ENCODE measurements around the gene POU2F3.
"Not testable (repeated sequence)": the region's sequence is repeated elsewhere in the genome, so short reads cannot be mapped to it uniquely, and the experiment has no call there.

The POU2F3 gene

GRCh38 chr11:120228794-120229384 is 11.1 kb upstream of the POU2F3 start:
- DNase-seq, result no peak

GRCh38 chr11:120229451-120230424 is 10.2 kb upstream of the POU2F3 start:
- DNase-seq, result no peak

- DNase-seq, result no peak
Measured at GRCh38 chr11:120230433-120231071, 9.4 kb upstream of the POU2F3 start.

- no peak for DNase-seq
Measured at GRCh38 chr11:120231963-120232362, 8.0 kb upstream of the POU2F3 start.

- DNase-seq, result no peak
Measured at GRCh38 chr11:120233207-120233803, 6.6 kb upstream of the POU2F3 start.

- peak; percentile 77 for DNase-seq
Measured at GRCh38 chr11:120235024-120235628, 4.8 kb upstream of the POU2F3 start.

- no peak for DNase-seq
Measured at GRCh38 chr11:120236169-120237107, 3.5 kb upstream of the POU2F3 start.

- no peak for DNase-seq
Measured at GRCh38 chr11:120238968-120239620, 846 bp upstream of the POU2F3 start.

GRCh38 chr11:120240866-120241265 is 926 bp downstream of the POU2F3 start:
- DNase-seq, result no peak

GRCh38 chr11:120241277-120241676 is 1.3 kb downstream of the POU2F3 start:
- no peak for DNase-seq

GRCh38 chr11:120243221-120243620 is 3.3 kb downstream of the POU2F3 start:
- no peak for DNase-seq

- DNase-seq, result no peak
Measured at GRCh38 chr11:120244476-120245365, 4.8 kb downstream of the POU2F3 start.

GRCh38 chr11:120245434-120245833 is 5.5 kb downstream of the POU2F3 start:
- DNase-seq, result no peak

- DNase-seq, result no peak
Measured at GRCh38 chr11:120248551-120249278, 8.8 kb downstream of the POU2F3 start.

- DNase-seq, result no peak
Measured at GRCh38 chr11:120249279-120250262, 9.6 kb downstream of the POU2F3 start.

- DNase-seq, result not testable (repeated sequence)
Measured at GRCh38 chr11:120253377-120253776, 13.4 kb downstream of the POU2F3 start.

- no peak for DNase-seq
Measured at GRCh38 chr11:120254788-120255518, 15.0 kb downstream of the POU2F3 start.
